Fibroblast of pulmonary artery (primary cell): ENCODE results near the gene ADTRP.

Source experiments
- DNase-seq: peaks from one replicate; pipeline ENCODE4 v3.0.0-alpha.2; 2010; ENCODE audit warnings: low read depth
- H3K4me3 ChIP-seq: replicated peaks from 2 replicates; pipeline ENCODE4 v1.5.1; 2011; ENCODE audit warnings: low read depth, mild to moderate bottlenecking, control low read depth, low read length, moderate library complexity
- CTCF ChIP-seq: IDR thresholded peaks from 2 replicates; pipeline ENCODE4 v1.5.1; 2011; ENCODE audit warnings: mild to moderate bottlenecking, control low read depth, low read length, inconsistent platforms; ENCODE audit errors: missing control alignments

ADTRP gene

DNA sequence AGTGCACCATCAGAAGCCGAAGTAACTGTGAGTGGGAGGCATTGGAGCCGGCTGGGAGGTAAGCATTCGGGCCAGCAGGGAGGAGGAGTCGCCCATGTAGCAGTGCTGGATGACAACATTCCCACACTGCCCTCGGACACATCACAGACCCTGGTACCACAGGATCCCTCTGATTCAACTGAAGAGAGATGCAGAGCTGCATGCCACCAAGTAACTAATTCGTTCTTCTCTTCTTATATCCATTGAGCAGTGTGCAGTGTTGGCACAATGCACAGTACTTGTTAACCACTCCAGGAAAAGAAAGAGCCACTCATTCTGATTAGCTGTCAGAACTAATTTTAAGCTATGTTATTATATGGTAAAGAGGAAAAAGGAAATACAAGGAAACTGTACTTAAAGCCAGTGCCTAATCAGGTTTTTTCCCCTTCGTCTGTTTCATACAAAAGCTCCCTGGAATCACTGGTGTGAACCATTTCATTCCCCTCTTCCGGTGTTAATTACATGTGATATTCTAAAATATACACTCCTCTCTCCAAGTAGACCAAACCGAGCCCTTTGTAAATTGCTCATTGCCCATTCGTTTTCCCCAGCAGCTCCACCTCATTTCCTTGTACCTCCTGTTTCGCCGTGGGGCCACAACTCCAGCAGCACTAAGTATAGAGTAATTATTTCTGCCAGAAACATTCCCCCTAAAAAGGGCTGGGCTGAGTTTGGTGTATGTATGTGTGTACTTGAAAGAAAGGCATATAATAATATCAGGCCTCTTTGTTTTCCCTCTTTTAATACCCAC lies 32.4 kb upstream of the ADTRP start:
- no peak overlapping the region for H3K4me3 ChIP-seq
- DNase-seq, result peak; percentile 64
- TF ChIP-seq CTCF, result no peak

- peak; percentile 97 for DNase-seq
- TF ChIP-seq CTCF, result no peak
Measured at GRCh38 chr6:11810039-11810541, 31.5 kb upstream of the ADTRP start.

DNA sequence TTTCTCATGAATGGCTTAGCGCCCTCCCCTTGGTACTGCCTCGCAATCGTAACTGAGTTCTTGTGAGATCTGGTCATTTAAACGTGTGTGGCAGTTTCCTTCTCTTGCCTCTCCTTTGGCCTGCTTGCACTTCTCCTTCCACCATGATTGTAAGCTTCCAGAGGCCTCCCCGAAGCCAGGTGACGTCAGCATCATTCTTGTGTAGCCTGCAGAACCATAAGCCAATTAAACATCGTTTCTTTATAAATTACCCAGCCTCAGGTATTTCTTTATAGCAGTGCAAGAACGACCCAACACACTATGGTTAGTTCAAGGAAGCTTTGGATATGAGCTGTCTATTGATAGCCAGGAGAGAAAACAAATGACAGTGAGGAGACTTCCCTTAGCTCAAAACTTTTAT lies 29.5 kb upstream of the ADTRP start:
- no peak overlapping the region for H3K4me3 ChIP-seq
- no peak for DNase-seq
- TF ChIP-seq CTCF, result no peak

More at GRCh38 chr6:11810039-11810541, 31.5 kb upstream of the ADTRP start:
- no peak overlapping the region for H3K4me3 ChIP-seq

DNA sequence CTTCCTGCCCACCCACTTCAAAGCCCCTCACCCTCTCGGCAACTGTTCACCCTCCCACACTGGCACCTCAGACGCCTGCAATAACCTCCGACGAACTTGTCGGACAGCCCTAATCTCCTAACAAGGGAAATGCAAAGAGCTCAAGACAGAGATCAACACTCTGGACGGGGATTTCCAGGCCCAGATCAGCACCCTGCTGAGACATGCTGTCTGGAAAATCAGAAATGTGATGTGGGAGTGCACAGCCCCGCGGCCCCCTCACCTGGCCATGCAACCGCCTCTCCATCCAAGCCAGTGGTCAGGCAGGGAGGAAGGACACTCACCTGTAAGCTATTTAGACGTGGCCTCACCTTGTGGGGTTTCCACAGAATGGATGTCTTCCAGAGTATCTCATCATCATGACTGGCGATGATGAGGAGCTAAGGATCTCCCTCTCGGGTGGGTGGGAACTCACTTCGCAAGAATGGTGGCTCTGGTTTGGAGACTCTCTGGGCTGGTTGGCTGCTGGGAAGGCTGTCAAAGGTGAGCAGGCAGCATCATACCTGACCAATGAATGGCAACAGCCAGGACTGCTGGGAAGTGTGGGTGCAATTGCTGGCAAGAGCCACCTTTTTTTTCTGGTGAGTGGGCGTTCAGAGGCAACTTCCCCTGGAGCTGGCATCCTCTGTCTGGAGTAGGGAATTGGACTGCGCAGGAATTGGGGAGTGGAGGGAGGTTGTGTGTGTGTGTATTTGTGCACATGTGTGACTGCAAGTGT lies 28.1 kb upstream of the ADTRP start:
- no peak for TF ChIP-seq CTCF
- DNase-seq, result no peak
- H3K4me3 ChIP-seq, result no peak overlapping the region

DNA sequence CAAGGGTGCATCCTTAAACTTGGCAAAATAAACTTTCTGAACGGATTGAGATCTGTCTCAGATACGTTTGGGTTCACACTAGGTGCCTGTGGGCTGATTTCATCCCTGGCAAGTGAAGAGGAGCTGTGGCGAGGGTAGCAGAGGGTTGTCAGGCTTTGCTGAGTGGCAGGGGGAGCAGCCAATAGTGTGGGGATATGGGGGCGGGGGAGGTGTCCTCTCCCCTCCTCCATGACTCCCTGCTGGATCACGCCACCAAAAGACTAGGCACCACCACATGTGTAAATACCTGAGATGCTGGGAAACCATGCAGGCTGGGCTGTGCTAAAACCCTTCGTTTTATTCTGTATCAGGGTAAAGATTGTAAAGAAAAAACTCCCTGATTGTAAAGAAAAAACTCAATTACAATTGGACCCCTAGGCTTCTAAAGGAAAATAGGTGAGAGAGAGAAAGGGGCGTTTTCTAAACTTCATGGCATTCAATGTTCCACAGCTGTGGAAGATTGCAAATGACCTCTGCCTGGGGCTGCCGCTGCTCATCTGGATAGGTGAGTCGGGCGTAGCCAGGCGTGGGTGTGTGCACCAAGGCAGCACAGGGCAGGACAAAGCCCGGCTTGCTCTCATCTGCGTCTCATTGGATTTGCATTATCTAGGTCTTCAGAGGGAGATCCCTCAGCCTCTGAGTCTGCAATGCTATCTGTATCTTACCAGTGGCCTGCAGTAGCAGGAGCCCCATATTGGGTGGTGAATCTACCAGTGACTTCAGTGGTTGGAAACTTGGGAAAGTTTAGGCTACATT lies 26.9 kb upstream of the ADTRP start:
- H3K4me3 ChIP-seq, result no peak overlapping the region
- TF ChIP-seq CTCF, result no peak
- no peak for DNase-seq

DNA sequence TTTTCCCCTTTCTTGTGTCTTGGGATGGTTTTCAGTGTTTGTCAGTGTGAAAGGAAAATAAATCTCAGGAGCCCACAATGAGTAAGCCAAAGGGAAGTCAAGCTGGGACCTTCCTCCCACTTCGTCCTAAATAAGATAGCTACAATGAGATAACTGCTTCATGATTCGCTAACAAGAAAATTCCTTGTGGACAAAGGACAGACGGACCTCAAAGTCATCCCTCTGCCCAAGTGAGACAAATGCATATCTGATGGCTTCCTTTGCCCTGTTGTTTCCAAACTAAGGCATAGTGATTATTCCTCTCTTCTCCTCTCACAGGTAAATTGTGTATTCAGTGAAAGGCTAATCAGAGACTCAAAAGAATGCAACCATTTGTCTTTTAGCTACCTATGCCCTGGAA lies 26.1 kb upstream of the ADTRP start:
- no peak for TF ChIP-seq CTCF
- DNase-seq, result no peak
- no peak overlapping the region for H3K4me3 ChIP-seq
